SK-N-MC (cell line): ENCODE measurements around the gene PSEN1.

Source experiments
- EZH2 ChIP-seq: fragments of 200-600 bp; sonication (generic); IDR thresholded peaks from one replicate; pipeline ENCODE4 v1.6.1; 2017; ENCODE audit warnings: antibody characterized with exemption
- FOXP2 ChIP-seq: optimal IDR thresholded peaks from 2 replicates; pipeline ENCODE3; 2011; ENCODE audit warnings: mild to moderate bottlenecking, moderate library complexity; ENCODE audit not compliant: insufficient read depth; ENCODE audit errors: extremely low read length, control extremely low read depth
- POLR2AphosphoS5 ChIP-seq: IDR thresholded peaks from 2 replicates; pipeline ENCODE4 v1.6.1; 2012; ENCODE audit warnings: mild to moderate bottlenecking, low read depth, low read length, borderline replicate concordance

DNA sequence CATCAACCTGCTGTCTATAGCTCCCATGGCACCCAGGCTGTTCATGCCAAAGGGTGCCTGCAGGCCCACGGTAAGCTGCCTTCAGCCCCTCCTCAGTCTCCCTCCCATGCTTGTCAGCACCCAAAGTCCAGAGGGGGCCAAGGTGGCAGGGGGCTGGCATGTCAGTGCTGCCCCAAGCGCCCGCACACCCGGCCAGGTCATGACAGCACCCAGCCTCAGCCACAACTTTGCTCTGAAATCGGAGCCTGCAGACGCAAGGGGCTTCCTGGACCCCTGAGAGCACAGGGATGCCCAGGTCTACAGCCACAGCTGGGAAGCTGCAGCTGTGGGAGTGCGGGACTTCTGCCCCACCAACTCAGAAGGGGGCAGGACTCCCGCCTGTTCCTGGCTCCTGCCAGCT is 72.5 kb downstream of the PSEN1 start:
- TF ChIP-seq EZH2 (no peak), POLR2AphosphoS5 (no peak), FOXP2 (no peak)
